GM19025 (cell line): Measurements from ENCODE around the gene DIRAS2.
"Not testable (repeated sequence)": the region's sequence is repeated elsewhere in the genome, so short reads cannot be mapped to it uniquely, and the experiment has no call there.

Experiments used
- ATAC-seq: cut with Tn5 transposase; IDR thresholded peaks from one replicate; pipeline ENCODE4 v1.9.1; 2021; ENCODE audit warnings: mild to moderate bottlenecking, low read depth, moderate library complexity; ENCODE audit not compliant: unreplicated experiment

The DIRAS2 gene, protein sequence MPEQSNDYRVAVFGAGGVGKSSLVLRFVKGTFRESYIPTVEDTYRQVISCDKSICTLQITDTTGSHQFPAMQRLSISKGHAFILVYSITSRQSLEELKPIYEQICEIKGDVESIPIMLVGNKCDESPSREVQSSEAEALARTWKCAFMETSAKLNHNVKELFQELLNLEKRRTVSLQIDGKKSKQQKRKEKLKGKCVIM

GRCh38 chr9:90642570-90643539, at the start of gene DIRAS2:
Gene DIRAS2, minus strand, starts transcription at chr9:90642824. Its CDS starts 28,997 bp downstream, at chr9:90613827.
- ATAC-seq, result no peak

DNA sequence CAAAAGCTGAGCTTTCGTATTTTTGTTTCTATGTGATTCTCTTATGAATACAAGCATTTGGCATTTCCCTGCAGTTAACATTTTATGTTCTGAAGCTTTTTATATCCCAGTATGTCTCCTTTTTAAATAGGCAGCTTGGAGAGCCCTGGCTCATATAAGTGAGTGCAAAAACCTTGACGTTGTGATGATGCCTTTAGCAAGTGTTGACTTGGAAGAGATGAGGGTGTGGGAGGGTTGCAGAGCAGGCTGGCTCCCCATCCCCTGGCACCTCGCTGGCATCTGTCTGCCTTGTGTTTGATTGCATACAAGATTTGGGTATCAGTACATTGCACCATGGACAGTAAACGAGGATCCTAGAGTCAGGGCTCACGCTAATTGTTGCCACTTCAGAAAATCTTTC, 42.1 kb upstream of the DIRAS2 start:
- ATAC-seq, result no peak

DNA sequence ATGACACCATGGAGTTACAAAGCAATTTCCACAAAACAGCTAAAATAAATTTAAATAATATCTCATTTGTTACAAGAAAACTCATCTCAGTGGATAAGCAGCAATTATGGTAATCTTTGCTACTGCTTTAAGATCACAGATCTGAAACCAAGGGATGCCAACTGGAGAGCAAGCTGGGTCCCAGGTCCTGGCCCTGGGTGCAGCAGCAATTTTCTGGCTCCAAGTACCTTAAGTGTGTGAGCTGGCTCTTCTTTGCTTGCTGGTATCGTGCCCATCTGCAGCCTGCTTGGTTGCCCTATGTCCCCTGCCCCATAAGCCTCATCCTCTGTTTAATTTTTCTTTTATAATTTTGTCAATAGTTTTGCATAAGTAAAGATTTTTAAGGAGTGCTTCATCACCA, 41.5 kb upstream of the DIRAS2 start:
- ATAC-seq, result no peak

DNA sequence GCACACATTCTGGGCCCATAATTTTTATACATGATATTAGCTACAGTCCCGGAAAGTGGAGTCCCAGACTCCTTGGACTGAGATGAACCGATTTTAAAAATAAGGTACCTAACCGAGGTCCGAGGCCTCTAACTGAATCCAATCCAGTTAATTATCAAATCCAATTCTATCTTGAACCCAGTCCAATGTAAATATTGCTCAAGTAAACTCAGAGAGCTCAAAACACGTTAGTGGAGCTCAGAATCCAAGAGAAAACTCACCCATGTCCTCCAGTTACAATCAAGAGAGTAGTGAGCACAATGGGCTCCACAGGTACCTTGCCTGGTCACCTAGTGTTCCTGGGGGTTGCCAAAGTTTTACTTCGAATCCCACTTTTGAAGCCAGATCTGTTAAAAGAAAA, 37.9 kb upstream of the DIRAS2 start:
- no peak for ATAC-seq

- ATAC-seq, result no peak
Observed at GRCh38 chr9:90665072-90665471, 22.4 kb upstream of the DIRAS2 start.

DNA sequence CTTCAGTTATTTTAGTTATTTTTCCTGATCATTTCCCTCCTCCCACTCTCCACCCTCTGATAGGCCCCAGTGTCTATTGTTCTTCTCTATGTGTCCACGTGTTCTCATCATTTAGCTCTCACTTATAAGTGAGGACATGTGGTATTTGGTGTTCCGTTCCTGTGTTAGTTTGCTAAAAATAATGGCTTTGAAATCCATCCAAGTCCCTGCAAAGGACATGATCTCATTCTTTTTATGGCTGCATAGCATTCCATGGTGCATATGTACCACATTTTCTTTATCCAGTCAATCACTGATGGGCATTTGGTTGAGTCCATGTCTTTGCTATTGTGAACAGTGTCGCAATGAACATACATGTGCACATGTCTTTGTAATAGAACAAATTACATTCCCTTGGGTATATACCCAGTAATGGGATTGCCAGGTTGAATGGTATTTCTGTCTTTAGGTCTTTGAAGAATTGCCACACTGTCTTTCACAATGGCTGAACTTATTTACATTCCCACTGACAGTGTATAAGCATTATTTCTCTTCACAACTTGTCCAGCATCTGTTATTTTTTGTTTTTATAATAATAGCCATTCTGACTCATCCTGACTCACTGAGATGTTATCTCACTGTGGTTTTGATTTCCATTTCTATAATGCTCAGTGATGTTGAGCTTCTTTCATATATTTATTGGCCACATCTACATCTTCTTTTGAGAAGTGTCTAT, 17.2 kb upstream of the DIRAS2 start:
- ATAC-seq, result no peak

GRCh38 chr9:90658783-90659182, 16.2 kb upstream of the DIRAS2 start:
- no peak for ATAC-seq

GRCh38 chr9:90658181-90658580, 15.6 kb upstream of the DIRAS2 start:
- ATAC-seq, result no peak

DNA sequence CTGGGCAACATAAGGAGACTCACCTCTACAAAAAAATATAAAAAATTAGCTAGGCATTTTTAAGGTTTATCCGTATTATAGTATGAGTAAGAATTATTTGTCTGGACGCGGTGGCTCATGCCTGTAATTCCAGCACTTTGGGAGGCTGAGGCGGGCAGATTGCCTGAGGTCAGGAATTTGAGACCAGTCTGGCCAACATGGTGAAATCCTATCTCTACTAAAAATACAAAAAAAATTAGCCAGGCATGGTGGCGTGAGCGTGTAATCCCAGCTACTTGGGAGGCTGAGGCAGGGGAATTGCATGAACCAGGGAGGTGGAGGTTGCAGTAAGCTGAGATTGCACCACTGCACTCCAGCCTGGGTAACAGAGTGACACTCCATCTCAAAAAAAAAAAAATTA, 14.3 kb upstream of the DIRAS2 start:
- not testable (repeated sequence) for ATAC-seq

- no peak for ATAC-seq
Observed at GRCh38 chr9:90651246-90651645, 8.6 kb upstream of the DIRAS2 start.

DNA sequence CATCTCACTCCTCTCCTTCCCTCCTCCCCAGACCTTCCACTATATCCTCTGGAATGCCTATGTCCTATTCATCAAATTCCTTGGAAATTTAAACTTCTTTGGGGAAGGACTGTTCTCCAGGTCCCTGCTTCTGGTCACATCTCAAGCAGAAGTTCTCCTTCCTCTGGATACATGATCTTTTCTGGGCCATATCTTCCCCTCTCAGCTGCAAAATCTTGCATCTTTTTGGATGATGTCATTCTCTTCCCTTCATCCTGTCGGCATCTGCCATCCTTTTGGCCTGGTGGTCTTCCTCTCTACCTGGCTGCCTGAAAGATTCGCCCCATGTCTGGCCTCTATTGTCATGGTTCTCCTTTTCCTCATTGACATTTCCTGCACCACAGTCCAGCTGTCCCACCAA, 5.2 kb upstream of the DIRAS2 start:
- no peak for ATAC-seq

DNA sequence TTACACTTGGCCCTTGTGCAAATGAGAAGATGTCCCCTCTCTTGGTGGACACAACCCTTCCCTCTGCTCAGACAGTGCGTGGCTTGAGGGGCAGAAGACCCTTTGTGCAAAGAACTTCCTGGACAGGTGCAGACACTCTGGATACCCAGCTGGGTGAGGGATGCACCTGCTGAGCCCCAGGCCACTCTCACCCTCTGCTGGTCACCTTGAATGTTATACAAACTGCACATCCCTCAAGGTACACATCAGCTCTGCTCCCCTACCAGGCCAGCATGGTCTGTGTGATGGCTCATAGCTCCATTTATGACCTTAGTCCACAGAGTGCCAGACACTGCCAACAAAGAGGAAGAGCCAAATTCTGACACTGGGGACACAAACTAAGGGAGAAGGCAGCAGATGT, 3.1 kb upstream of the DIRAS2 start:
- ATAC-seq, result no peak

- no peak for ATAC-seq
Observed at GRCh38 chr9:90641884-90642487, 638 bp downstream of the DIRAS2 start.

DNA sequence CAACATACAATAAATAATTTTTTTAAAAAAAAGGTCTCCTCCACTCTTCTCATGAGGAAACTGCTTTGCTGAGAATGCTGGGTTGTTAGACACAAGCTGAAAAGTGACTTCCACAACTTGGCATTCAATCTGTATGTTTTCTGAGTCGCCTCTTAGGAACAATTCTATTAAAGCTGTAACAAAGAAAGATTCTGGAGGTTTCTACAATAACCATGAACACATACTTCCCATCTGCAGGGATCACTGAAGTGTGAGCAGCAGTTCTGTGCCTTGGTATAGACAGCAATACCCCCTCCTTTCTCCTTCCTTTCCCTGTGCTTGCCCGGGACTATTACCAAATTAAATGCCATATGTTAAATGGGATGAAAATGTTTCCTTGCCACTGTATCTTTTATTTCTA, 1.5 kb downstream of the DIRAS2 start:
- ATAC-seq, result no peak

DNA sequence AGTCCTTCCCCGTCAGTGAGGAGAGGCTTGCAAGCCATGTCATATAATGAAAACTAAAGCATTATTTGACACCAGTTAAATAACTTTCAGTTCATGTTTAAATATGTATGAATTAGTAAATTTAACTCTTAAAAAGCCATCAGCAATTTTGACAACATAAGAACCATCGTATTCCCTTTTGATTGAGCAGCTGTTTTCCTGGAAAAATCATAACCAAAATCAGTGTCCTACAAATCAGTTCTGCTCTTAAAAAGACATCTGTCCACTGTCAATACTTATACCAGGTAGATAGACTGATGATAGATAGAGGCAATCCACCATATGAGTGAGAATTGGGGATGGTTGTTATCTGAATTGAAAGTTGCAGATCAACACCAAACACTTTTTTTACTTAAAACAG, 2.3 kb downstream of the DIRAS2 start:
- no peak for ATAC-seq

- ATAC-seq, result no peak
Observed at GRCh38 chr9:90637626-90638025, 5.0 kb downstream of the DIRAS2 start.

DNA sequence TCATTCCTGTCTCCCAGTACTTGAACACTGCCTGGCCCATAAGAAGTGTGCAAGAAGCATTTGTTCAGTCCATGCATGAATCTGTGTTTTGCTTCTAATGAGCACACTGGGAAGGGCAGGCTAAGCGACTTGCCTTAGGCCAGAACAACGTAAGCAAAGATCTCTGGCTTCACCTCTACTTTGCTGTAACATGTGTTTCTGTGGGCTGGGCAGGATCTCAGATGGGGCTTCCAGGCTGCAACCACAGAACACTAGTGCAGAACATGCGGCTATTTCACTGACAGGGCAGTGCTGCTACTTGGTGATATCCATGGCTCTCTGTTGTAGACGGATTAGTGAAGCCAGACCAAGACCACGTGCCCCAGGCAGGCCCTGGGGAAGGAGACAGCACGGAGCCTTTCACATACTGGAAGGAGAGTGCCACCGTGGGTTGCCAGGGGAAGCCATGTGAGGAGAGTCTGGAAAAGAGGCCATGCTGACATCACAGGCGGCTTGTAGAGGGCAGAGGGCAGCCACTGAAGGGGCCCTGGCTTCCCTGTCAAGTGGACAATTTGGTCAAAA, 9.9 kb downstream of the DIRAS2 start:
- no peak for ATAC-seq

GRCh38 chr9:90631964-90632363, 10.7 kb downstream of the DIRAS2 start:
- ATAC-seq, result no peak

GRCh38 chr9:90629991-90630390, 12.6 kb downstream of the DIRAS2 start:
- no peak for ATAC-seq

DNA sequence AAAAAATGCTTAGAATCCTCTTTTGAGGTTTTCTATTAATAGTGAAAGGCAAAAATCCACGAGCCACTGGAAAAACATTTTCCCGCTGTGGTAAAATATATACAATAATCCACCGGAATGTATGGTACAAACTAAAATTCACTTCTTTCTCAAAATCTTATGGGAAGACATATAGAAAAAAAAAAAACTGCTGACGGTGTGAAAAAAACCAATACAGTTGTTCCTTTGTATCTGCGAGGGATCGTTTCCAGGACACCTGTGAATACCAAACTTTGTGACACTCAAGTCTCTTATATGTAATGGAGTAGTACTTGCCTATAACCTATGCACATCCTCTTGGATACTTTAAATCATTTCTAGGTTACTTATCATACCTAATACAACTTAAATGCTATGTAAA, 13.3 kb downstream of the DIRAS2 start:
- ATAC-seq, result no peak

DNA sequence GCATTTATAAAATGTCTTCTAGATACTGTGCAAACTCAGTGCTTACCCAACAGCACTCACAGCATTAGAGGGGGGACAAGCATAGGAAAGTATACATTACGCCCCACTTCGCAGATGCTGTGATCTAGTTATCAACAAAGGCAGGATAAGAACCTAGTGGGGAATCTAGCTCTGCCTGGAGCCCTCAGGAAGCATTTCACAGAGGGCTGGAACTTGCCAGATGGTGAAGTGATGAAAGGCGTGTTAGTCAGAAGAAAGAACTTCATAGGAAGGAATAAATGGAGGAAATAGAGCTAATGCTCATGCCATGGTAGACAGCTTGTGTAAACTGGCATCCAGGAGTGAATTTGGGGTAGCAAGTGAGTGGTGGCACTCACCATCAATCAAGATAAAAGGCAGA, 25.8 kb downstream of the DIRAS2 start:
- no peak for ATAC-seq
